HG02870 (cell line): Measurements from ENCODE around the gene HOXB5.

Experiments
- ATAC-seq: cut with Tn5 transposase; IDR thresholded peaks from one replicate; pipeline ENCODE4 v1.9.1; 2021; ENCODE audit warnings: mild to moderate bottlenecking, moderate library complexity; ENCODE audit not compliant: unreplicated experiment

Gene HOXB5

DNA sequence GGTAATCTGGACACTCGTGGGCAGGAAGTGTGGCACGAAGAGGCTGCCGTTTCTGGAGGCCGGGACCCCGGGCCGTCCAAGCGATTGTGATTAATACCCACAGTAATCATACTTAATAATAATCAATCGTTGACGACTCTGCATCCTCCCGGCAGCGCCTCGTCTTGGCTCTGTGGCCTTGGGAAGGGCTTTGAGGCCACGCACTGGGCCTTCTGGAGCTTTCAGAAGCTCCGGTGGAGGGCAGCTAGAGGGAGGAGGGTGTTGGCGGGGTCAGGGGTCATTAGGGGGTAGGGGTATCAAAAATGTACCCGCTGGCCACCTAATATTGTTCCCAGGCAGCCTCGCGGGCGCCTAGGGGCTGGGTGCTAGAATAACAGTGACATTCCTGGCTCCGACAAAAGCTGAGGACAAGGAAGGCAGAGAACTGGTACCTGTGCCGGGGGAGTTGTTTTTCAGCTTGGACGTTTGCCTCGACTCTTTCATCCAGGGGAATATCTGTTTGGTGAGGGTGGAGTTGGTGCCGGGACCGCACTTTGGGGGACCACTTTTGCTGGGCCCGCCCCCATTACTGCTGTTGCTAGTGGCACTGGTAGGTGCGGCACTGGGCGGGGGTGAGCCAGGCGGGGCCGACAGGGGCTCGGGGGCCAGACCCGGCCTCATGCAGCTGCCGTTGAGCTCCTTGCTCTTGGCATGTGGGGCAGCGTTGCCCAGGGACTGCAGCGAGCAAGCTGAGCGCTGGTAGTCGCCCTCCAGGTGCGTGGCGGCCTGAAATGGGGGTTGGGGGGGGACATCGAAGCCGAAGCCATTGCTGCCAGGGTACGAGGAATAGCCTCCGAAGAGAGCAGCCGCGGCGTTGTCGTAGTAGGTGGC, 41.7 kb downstream of the HOXB5 start:
- no peak for ATAC-seq

DNA sequence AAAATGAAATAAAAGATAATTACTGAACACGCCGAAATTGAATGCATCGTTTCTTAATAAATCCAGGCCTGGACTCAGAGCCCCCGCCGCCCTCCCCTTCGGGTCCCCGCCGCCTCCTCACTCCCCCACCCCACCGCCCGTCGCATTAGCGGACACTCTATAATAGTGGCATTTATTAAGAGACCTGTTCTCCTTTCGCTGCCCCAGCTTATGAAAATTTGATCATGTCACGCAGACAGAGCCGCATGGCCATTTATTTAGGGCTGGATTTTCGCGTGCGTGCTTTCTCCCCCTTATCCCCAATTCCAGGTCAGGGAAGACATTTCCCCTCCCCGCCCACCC, 42.4 kb downstream of the HOXB5 start:
- no peak for ATAC-seq

DNA sequence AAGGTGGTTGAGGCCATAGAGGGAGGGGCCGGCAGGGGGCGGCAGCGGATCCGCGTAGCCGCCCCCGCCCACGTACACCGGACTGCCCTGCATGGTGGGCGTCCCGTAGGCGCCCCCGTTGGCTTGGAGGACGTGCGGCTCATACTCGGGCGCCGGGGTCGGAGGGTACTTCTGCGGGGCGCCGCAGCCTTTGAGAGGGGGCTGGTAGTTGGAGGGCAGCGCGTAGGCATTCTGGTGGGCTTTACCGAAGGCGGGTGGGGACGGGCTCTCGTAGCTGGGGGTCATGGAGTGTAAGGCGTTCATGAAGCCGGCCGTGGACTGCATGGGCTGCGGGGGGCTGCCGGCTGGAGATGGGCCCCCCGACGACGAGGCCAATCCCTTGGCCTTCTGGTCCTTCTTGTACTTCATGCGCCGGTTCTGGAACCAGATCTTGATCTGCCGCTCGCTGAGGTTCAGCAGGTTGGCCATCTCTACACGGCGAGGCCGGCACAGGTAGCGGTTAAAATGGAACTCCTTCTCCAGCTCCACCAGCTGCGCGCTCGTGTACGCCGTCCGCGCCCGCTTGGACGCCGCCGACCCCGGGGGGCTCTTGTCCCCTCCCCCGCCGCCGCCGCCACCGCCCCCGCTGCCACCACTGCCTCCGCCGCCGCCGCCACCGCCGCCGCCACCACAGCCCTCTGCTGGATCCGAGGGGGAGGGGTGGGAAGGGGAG, 42.9 kb downstream of the HOXB5 start:
- ATAC-seq = no peak

DNA sequence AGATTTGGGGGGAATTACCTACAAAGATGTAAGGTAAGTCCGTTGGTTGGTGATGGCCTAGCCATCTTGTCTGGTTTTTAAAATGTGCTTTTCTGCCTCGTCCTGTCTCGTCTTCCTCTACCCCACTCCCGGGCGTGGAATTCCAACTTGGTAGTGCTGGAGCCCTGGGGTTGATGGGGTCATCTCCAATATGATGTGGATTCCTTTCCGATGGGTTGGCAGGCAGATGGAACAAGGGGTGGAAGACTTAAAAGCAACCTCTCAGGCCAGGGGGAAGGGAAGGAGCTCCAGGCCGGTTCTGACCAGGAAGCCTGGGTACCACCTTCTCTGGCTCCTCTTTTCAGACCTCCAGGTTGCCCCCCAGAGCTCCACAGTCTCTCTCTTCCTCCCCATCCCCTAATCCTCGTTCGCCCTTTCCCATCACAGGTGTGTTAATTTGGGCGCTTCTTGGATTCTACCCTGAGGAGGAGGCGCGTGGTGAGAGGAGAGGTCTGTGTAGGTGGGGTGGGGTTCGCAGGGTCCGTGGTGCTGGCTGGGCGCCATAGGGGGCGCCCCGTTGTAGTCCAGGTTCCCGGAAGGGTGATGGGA, 43.6 kb downstream of the HOXB5 start:
- ATAC-seq = no peak

DNA sequence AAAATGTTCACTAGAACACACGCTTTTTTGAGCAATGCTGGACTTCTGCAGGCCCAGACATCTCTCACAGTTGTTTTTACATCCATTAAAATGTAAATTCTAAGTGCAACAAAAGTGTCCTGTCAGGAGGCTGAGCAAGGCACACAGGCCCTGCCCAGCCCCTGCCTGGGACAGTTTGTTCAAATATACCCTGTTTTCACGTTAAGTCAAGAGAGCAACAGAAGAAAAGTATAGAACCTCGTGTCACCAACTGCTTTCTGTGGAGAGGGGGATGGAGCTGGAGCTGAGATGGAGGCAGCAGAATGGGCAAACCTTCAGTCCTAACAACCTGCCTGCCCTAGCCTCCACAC, 44.3 kb downstream of the HOXB5 start:
- ATAC-seq = no peak

- ATAC-seq = no peak
Observed at GRCh38 chr17:48548523-48549280, 44.9 kb downstream of the HOXB5 start.

DNA sequence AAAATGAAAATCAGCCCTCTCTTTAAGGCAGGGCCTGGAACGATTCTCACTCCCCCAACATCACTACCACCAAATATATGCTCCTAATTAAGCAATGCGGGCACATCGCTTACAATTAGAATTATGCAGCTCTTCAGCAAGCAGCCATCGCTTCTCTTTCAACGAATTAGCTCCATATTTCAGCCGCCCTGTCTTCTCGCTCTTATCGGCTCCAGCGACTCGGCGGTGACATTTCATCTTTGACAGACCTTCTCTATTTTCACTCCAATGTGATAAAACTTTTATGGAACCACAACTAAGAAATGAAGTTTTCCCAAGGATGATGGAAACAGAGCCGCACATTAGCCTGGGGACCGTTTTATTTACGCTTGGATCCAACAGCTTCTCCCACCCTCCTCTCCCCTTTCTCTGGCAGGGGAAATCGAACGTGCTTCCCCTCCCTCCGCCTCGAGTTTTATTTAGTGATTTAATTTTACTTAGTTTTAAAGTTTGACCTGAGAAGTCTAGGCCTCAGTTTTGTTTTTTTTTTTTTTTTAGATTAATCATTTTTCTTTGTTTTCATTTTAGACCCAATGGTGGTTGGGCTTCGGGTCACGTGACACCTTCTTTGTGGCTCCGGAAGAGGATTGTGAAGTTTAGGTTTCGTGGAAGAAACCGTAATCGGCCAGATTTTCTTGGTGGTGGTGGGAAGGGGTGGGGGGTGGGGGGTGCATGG, 45.6 kb downstream of the HOXB5 start:
- no peak for ATAC-seq

- ATAC-seq = no peak
Observed at GRCh38 chr17:48546924-48547807, 46.4 kb downstream of the HOXB5 start.

DNA sequence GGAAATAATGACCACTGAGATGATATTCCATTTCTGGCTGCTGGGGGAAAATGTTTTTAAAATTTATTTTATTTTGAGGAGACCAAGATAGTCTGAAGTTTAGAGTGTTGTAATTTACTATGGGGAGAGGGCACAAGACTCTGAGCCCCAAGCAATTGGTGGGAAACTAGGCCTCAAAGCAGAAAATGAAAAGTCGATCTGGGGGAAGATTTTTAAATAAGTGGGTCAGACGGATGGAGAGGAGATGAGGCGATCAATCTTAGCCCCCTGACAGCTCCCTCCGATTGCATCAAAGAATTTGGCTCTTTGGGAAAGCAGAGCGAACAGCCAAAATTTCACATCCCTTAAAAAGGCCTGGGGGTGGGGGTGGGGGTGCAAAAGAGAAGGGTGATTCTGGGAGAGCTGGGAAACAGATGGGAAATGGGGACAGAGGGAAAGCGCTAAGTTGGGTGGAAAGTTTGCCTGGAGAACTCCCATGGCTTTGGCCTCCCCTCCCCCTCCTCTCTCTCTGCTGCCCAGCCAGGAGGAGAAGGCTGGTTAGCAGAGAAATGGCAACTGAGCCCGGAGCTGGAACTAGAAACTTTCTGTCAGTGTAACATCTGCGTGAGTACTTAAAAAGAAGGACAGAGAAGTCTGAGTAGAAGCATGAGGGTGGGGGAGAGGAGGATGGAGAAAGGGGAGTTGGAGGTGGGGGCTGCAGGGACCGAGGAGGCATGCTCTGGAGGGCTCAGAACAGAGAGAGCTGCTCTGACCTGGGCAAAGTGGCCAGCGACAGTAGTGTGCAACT, 47.2 kb downstream of the HOXB5 start:
- no peak for ATAC-seq

DNA sequence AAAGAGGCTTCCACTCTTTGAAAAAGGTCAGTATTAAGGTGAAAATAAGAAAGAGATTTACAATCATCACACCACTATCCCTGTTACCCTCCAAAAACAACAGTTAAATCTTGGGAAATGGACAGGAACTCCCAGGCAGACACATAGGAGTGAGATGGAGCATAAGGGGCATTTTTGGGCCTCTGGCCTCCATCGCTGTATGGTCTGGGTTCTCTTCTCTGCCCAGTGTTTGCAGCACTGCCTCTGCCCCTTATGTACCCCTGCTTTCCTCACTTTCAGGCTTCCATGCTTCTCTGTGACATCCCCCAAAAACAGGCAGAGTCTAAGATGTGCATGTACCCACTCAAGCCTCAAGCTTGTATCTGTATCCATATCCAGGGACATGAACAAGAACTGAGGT, 48.0 kb downstream of the HOXB5 start:
- ATAC-seq = no peak

GRCh38 chr17:48545022-48545375, 48.6 kb downstream of the HOXB5 start, which contains the start of gene HOXB2:
TSS of gene HOXB2 (minus strand) at chr17:48545109. CDS start at chr17:48544911, 198 bp downstream.
- ATAC-seq = no peak

DNA sequence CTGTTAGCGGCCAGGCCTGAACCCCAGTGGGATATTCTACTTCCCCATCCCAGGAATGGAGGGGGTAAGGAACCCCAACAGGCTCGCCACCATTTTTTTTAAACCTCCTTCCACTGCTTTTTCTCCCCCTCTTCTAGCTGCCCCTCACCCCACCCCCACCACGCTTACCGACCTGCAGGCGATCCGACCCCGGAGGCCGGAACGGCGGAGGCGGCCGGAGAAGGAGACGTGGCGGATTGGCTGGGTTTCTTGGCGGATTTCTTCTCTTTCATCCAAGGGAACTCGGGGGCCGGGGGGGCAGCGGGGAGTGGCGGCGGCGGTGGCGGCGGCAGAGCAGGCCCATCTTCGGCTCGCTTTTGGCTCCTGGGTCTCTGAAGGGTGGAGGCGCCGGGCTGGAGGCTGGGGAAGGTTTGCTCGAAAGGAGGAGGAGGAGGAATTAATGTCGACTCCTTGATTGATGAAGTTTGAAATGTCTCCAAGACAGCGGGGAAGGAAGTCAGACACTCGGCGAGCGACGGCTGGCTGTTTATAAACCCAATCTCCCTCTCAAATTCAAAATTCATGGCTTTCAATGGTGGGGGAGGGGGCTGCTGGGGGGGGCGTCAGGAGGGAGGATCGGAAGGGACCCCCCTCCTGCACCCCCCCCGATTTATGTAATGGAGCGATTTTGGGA, 49.1 kb downstream of the HOXB5 start:
- no peak for ATAC-seq

DNA sequence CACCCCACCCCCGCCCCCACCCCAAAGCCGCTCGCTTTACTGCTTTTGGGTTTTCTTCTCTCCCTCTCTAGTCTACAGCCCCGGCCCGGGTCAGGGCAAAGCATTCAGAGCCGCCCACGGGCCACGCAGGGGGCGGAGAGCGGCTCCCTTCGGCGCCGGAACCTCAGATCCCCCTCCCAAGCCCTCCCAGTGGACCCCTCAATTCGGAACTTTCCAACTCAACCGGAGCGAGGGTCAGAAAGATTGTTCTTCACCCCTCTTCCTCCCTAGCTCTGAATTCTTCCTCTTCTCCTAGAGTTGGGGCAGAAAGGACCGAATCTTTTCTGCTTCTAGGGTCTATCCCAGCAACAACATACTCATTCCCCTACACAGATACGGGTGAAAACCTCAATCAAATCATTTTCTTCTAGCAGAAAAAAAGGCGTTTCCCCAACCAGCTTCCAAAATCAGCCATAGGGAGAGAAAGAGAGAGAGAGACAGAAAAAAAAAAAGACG, 49.7 kb downstream of the HOXB5 start:
- no peak for ATAC-seq

- no peak for ATAC-seq
Observed at GRCh38 chr17:48543107-48543853, 50.3 kb downstream of the HOXB5 start.

DNA sequence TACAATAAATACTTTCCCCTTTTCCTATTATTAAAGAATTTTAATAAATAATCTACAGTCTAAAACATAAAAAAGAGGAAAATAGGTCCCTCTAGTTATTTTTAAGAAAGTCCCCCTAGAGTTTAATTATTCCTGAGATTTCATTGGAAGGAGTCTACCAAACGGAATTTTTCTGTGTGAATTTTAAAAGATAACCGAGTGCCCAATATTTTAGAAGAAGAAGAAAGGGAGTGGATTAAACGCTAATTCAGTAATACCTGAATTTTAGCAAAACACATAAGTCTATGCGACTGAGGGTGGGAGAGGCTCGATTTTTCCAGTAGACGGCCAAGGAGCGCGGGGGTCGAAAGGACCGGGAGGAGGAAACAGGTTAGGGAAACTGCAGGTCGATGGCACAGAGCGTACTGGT, 50.9 kb downstream of the HOXB5 start:
- no peak for ATAC-seq

DNA sequence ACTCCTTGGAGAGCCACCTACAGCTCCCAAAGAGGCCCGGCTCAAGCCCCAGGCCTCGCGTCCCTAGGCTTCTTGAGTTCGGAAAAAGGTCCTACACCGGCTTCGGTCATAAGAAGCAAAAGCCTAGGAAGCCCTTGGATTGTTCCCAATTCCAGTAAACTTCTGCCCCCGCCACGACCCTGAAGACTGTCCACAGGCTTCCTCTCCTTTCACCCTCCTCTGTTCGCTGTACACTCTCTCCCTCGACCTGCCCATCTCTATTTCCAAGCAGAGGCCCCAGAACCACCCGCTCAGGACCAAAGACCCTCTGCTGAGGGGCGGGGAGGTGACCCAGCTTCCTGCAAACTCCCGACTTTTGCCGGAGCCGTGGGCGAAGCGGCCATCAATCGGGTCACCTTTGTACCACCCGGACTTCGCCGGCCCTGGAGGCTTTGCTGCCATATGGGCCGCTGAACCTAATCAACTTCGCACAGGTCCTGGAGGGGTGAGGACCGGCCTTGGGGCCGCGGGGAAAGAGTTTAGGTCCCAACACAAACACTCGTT, 51.4 kb downstream of the HOXB5 start:
- no peak for ATAC-seq

DNA sequence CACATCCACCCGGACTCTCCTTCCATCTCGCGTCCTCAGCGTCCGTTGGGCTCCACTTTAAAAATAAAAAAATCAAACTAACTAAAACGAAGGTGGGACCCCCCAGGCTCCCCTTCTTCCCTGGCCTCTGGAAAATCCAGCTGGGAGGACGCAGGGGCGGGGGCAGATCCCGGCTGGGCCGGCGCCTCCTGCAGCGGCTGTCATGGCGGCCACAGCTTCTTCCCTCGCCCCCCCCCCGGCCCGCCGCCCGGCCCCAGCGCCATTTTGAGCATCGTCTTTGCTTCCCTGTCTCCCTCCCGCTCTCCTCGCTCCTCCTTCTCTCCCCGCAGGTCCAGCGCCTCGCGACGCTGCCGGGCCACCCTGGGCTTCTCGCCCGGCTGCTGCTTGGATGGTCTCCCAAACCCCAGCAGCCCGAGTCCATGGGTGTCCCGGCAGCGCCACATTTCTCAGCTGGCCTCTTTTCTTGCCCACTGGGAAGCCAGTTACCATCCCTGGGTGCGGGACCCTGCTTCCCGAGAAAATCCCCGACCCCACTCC, 51.9 kb downstream of the HOXB5 start:
- ATAC-seq = no peak
